HG03103 (cell line): Measurements from ENCODE around the gene KIF2A.

Source experiments
- ATAC-seq: cut with Tn5 transposase; IDR thresholded peaks from one replicate; pipeline ENCODE4 v1.9.1; 2021; ENCODE audit warnings: low read depth; ENCODE audit not compliant: unreplicated experiment

Gene KIF2A

DNA sequence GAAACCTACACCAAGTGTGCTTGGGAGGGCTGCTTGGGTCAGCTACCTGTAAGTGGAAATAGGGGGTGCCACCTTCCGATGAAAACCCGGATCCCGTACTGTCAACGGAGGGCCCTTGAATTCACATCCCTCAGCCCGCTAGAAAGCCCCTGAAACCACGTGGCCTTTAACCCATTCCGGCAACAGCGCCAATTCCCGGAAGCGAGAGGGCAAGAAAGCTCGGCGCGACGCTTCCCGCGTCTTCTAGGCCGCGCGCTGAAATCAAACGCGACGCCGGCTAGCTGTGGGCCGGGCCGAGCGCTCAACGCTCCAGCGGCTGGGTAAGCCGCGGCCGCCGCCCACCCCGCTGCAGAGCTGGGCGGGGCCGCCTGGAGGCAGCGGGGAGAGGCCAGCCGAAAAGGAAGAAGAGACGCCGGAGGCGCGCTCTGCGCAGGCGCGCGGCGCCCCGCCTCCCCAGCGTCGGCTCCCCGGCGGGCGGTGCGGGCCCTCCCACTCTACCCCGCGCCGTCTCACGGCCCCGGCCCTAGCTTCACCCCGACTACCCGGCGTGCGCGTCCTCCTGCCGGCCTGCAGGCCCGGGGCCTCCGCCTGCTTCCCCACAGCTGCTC lies at the start of gene KIF2A:
KIF2A (plus strand) TSS at position 492 of the 608 bp plus-strand sequence. CDS start 267 bp downstream, outside the sequence.
- ATAC-seq = peak; percentile 92

DNA sequence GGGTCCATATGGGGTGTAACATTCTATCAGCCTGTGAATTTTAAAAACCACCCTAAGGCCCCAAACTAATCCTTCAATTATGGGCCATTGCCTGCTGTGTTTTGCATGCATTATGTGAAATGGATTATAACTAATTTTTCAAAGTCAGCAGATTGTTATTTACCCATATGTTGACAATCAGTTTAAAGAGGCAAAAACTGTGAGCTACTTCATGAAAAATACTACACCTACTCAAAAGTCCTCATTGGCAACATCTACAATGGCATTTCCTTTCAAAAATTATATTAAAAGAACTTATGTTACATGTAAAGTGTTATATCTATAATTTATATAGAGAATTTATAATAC lies 49.0 kb upstream of the KIF2A start:
- ATAC-seq = no peak

DNA sequence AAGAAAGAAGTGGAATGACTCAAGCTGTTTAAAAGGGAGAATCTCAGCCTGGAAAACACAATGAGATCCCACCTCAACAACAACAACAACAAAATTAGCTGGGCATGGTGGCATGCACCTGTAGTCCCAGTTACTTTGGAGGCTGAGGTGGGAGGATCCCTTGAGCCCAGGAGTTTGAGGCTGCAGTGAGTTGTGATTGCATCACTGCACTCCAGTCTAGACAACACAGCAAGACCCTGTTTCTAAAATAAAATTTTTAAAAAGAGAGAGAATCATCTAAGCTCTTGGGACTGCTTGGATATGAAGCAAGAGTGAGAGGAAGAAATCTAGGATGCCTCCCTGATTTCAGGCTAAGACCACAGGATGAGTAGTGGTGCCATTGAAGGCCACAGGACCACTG lies 47.4 kb upstream of the KIF2A start:
- ATAC-seq = no peak

DNA sequence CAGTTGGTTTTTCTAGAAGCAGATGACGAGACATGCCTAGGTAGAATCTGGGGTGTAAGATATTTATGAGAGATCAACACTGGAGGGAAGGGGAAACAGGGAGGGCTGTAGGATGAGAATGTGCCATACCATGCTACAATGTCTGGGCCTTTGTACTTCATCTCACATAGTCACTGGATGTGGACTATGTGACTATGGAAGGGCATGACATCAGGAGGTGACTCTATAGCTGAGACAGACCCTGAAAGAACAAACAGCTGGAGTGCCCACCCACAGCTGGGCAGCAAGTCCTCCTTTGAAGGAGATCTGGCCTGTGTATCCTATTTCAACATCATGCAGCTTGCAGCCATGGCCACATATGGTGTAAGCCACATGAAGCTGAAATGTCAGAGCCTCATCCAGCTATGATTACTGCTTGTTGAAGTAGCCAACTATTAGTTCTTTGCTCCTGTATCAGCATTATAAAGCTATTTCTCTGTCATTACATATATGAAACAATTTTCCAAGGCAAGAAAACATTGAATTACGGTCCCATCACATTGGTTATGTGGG lies 46.2 kb upstream of the KIF2A start:
- ATAC-seq = no peak

DNA sequence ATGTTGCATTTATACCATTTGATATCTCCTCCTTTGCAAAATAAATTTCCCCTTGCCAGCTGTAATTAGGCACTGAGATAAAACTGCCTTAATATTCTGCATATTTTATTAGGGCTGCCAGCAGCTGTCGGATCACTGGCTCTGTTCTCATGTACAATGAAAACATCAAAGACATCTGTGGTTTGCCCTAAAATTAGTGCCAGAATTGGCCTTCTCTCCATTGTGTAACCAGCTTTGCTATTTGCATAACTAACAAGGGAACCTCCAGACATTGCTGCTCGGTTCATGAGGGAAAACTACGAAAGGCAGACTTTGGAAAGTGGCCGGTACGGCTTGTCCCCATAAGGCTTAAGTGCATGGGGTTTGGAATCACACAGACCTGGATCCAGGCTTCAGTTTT lies 45.5 kb upstream of the KIF2A start:
- ATAC-seq = no peak

DNA sequence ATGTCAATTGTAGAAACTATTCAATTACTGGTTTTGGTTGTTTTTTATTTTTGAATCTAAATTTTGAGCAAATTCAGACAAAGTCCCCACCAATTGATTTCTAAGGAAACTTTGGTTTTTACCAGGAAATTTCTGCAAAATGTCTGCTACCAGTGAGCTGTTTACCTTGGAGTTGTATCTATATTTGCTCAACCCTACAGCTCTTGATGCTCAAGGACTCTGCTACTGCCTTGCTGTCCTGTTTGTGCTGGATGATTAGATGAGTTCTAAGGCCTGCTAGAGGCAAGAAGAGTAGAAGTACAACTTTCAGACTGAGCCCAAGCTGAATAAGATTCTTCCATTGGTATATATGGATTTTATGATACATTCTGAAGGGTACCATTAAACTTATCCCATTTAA lies 42.6 kb upstream of the KIF2A start:
- ATAC-seq = no peak

DNA sequence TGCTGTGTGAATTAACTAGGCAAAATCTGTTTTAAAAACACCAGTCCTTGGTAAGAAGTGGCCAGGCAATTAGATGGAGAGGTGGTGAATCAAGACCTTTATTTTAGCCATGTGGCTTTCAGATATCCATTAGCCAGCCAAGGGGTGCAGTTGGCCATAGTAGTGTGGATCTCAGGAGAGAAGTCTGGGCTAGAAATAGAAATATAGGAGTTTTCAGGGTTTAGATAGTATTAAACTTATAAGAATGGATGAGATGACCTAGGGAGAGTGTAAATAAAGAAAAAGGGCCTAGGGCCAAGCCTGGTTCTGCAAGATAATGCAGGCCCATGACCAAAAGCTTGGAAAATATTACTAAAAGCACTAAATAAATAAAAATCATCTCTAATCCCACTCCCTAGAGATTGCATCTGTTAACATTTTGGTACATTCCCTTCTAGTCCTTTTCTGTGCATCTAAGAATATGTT lies 40.3 kb upstream of the KIF2A start:
- ATAC-seq = no peak

DNA sequence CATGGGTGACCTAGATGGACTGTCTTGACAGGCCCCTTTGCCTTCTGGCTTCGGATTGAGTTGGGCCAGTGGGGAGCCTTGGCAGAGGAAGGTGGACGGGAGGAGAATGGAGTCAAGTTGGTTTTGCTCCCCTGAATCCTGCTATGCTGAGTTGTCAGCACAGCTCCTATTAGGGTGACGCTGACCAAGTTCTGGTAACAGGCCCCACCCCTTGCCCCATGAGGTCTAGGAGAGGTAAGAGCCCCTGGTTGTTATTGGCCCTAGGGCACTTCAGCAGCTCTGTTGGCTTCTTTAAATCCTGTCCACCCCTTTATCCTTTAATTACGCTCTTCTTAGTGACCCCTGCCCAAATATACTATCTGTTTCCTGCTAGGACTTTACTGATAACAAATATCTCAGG lies 39.4 kb upstream of the KIF2A start:
- no peak for ATAC-seq

DNA sequence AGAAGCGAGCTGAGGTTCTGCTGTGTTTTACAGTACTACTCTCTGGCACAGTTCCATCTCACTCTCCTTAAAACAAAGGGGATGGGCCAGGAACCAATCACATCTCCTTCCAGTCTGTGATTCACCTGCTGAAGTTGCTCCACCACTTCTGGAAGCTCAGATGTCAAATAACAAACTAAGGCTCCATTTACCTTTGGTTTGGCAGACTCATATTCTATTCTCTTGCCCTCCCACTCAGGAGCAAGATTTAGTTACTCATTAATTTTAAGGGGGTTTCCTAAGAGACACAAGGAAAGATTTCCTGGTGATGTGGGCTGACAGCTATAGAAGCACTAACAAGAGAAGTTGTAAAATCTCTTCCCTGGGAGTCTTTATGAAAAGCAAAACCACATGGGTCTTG lies 37.8 kb upstream of the KIF2A start:
- no peak for ATAC-seq

DNA sequence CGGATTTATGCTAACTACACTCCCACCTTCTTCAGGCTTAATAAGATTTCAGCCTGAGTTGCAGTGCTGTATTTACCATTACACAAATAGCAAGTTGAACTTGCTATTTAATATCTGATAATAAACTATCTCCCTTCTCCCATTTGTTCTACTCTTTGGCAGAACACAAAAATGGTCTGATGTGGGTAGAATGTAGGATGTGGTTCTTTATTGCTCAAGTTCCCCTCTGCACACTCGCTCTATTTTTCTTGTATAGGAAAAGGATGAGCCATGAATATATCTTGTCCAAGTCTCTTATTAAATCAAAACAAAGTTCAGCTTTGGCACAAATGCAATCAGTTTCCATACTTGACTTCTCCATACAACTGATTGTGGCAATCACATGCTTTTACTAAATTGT lies 37.2 kb upstream of the KIF2A start:
- ATAC-seq = no peak

DNA sequence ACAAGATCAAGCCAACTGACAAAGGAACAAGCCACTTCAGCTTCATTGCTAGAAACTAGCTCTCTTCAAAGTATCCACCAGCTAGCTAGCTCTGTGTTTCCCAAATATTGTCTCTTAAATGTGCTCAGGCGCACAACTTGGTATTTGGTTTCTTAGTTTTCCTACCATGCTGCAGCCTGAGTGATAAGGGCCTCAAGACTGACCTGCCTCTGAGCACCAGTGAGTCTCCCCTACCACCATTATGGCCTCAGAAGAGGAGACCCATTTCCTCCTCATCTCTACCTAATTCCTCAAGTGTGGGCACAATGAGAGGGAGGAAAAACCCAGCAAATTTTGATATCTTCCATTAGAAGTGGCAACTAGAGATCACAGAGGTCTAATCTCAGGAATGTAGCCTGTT lies 34.6 kb upstream of the KIF2A start:
- ATAC-seq = no peak

DNA sequence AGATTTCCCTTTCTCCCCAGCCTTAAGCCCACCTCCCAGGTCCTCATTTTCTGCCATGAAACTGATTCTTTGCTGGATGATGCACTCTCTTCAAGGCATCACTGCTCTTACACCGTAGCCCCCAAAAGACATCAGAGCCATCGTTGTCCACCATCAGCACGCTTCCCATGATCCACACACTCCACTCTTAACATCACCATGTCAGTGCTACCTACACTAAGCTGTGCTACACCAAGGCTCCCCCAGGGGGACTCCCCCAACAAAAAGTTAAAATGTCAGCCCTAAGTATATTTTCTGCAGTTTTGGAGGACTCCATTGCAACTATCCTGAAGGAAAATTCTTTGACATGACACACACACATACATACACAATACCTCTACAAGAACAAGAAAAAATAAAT lies 34.1 kb upstream of the KIF2A start:
- ATAC-seq = no peak

DNA sequence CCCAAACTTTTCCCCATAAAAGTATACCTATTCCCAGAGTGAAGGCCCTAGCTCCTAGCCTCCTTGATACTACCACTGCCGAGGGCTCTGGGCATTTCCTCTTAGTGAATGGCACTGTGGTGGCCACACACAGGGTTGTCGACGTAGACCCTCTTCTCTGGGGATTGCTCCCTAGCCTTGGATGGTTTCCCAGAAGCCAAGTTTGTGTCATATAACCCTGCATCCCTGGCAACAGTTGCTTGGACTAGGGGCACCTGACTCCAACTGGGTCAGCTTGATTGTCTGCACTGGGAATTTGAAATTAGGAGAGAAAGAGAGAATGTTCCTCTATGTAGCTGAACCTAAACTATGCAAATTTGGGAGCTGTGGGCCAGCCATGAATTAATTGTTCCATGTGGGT lies 32.3 kb upstream of the KIF2A start:
- ATAC-seq = no peak

DNA sequence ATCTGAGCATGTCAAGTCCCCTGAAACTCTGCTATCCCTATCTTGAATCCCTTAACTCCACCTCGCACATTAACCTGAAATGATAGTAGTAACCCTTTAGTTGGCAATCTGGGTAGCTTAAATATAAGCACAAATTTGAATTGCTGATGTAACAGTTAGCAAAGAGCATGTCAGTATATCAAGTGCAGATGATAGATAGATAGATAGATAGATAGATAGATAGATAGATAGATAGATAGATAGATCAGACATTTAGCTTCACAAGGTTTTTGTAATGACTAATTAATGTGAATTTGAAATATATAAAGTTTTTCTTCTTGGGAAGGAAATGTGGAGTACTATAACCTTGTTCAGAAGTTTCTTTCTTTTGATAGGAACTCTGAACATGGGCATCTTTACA lies 30.4 kb upstream of the KIF2A start:
- ATAC-seq = no peak

DNA sequence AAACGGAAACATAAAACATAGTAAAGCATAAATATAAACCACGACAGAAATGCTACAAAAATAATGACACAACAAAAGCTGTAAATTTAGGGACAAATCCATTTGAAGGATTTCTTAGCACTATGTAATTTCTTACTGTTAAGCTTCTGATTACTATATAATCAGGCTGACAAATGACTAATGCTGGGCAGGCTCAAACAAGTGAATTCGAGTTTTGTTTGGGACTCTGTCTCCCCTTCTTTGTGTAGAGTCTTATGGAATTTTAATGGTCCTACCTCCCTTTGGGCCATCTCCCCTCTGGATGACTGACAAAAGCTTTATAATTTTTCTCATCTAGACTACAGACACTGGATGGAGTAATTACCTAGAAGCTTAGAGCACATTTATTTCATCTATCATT lies 24.6 kb upstream of the KIF2A start:
- ATAC-seq = no peak

DNA sequence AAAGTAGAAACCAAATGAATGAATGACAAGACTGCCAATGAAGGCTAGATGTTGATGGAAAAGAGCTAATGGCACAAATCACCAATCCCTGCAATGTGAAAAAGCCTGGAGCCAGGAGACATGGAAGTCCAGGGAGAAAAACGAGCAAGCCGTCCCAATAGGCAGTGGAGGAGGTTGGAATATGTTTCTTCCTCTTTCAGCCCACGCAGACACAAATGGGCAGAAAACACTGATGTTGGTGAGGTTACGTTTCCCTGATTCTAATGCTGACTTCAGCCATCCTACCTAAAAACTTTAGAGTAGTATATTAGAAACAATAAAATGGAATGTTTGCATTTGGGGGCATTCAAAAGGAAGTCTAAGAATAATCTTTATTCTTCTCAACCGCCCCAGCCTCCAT lies 23.9 kb upstream of the KIF2A start:
- ATAC-seq = no peak

DNA sequence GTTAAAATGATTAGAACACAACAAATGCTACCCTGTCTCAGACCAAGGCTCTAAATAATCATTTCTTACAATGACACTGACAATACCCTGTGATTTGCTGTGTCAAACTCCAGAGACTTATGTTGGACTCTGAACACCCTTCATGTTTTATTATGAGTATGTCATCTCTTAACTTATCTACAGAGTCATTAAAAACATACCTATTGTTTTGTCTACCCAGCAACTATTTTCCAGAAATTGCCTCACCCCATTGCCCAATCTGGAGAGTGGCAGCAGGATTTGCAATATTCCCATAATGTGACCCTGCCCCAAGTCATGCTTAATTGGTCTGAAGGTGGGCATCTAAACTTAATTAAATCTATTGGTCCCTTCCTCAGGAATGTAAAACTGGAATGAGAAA lies 23.0 kb upstream of the KIF2A start:
- ATAC-seq = no peak

DNA sequence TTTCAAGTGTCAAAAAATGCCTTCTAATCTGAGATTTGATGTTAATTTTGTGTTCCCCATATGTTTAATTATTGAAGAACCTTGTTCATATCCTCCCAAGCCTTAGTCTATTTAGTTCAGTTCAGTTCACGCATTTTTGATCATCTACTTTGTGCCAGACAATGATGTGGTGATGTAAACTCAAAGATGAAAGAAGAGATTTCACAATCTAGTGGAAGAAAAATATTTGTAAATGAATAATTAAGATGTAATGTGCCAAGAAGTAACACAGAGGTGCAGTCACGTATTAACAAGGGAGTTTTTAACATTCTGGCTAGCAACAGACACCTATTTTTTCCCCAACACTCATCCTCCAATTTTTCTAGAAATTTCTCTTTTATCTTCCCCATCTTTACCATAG lies 22.1 kb upstream of the KIF2A start:
- no peak for ATAC-seq

DNA sequence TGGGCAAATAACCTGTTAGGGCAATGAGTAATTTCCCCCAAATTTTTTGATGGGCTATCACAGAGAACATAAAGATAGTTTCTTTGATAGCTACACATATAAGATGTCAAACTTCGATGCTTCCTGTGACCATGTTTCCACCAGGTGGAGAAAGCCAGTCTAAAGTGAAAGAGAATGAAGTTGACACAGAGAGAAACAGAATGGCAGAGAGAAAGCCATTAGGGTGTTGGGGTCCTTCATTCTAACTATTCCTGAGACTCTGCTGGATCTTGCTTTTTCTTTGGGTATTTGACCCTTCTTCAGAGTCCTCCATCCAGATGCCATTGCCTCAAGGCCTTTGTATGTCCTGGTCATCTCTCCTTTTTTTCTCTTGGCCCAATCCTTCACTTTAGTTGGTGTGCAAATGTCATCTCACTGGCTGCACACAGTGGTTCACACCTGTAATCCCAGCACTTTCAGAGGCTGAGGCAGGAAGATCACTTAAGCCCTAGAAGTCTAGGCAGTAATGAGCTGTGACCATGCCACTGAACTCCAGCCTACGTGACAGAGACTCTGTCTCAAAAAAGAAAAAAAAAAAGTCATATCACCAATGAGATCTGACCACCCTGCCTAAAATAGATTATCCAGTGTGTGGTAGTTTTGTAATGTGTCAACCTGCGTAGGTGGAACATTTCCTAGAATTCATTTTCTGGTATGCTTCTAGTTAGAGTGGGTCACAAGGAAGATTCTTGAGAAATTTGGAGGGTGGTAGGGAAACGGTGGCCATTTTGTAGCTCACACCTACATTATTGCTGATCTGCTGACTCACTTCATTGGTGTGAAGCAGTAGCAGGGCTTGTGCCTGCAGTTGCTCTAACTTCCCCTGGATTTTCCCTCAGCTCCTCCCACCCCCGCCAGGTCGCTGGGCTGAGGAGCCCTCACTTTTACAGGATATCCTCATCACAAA lies 20.8 kb upstream of the KIF2A start:
- peak; percentile 55 for ATAC-seq

DNA sequence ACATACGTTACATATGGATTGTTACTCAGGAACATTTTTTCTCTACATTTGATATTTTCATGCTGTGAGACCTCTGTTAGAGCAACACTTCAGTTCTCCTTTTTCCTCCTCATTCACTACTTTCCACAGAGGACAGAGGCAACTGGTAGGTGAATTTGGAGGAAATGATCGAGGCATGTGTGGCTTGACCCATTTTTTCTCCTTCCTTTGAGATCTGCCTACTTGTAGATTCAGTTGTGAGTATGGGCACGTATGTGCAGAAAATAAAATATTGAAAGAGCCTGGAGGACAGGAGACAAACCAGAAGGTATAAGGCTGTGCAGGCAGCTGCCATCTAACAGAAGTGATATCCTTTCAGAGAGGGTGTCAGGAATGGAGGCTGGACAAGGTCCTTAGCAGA lies 19.2 kb upstream of the KIF2A start:
- no peak for ATAC-seq

DNA sequence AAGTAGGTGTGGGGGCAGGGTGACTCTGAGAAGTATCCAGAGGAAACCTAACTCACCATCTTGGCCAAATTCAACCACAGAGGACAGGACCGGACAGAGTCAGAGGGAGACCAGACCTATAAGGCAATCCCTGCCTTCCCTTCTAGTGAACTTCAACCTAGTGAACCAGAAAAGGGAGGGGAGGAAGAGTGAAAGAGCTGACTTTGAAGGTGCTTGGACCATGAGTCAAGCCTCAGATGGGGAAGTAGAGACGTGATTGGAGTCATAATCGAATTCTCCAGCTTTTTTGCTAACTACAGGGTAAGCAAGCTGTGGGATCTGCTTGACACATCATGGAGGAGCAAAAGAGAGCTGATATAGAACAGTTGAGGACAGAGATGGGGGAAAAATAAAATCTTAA lies 18.8 kb upstream of the KIF2A start:
- ATAC-seq = no peak

DNA sequence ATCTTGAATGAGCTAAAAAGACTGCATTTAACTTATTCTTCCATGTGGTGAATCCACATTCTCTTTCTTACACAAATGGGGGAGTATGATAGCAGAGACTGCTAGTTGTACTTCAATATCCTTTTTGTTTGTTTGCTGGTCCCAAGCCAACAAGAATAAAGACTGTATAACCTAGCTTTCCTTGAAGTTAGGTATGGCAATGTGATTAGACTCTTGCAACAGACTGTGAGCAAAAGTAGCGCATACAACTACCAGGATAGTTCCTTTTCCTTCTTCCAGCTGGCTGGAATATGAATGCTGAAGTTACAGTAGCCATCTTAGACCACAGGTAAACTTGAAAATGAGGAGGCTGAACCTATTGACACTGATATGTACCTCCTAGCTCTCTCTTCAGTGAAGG lies 17.9 kb upstream of the KIF2A start:
- ATAC-seq = no peak
